Cardiac muscle cell (in vitro differentiated cells and primary cell): ENCODE results near the gene RGS2. TPM values are rescaled to one million over a fixed set of nuclear protein-coding genes. Genes with fewer than 3 reads are reported as not detected.

Experiments
- DNase-seq, 2 donors: peaks; one replicate each; pipeline versions ENCODE4 v3.0.0 to v3.0.0-alpha.2; 2010 to 2017; ENCODE audit warnings: low read depth in 1 of 2, low spot score in 1 of 2
- H3K27ac ChIP-seq: fragments of 200-600 bp; sonication (generic); 2 replicates; pipeline ENCODE4 v1.5.1; 2016
- H3K27me3 ChIP-seq: fragments of 200-600 bp; sonication (generic); 2 replicates; pipeline ENCODE4 v1.6.0; 2016; ENCODE audit warnings: control low read depth
- H3K36me3 ChIP-seq: fragments of 200-600 bp; sonication (generic); 2 replicates; pipeline ENCODE4 v1.5.1; 2016; ENCODE audit warnings: control low read depth
- H3K4me1 ChIP-seq: fragments of 200-600 bp; sonication (generic); 2 replicates; pipeline ENCODE4 v1.8.1; 2017; ENCODE audit warnings: low read depth, mild to moderate bottlenecking, mixed run types
- H3K4me3 ChIP-seq: fragments of 200-600 bp; sonication (generic); 2 replicates; pipeline ENCODE4 v1.5.1; 2016; ENCODE audit warnings: mild to moderate bottlenecking
- H3K9me3 ChIP-seq: fragments of 200-600 bp; sonication (generic); 2 replicates; pipeline ENCODE4 v1.5.1; 2017; ENCODE audit warnings: low read depth, mild to moderate bottlenecking, control low read depth
- CTCF ChIP-seq: IDR thresholded peaks from 2 replicates; pipeline ENCODE4 v1.5.1; 2012; ENCODE audit warnings: low read depth, mild to moderate bottlenecking, low read length
- polyA plus RNA-seq: library from polyadenylated mRNA; unstranded; fragments of >200 nt; fragmentation: Nextera tagmentation; extraction: Ambion mirVana; gene quantifications from 2 replicates; pipeline ENCODE4 v1.2.1, GENCODE V29; 2016
- total RNA-seq: library from RNA; depleted of rRNA; stranded (reverse); fragments of >200 nt; gene quantifications from 2 replicates; pipeline ENCODE4 v1.2.3, GENCODE V29; 2016

Gene RGS2
- total and polyA plus RNA-seq, 2 experiments from 2014 or later: 15.6 to 28.2 TPM

DNA sequence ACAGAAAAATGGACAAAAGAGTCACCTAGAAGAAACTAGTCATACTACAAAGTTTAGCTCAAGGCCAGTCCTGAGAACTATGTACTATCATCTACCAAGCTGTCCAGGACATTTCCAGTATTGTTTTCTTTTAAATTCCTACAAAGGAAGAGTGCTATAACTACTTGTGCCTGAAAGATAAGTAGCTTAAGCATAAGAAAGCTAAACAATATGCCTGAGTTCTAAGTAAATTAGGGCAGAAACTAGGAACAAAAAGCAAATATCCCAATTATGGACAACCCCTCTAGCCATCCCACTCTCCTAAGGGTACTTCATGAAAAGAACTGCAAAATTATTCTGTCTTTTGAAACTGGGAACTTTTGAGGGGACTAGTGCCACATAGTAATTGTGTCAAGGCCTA, 5.3 kb upstream of the RGS2 start:
- no peaks in the 10 kb centered on the region for H3K36me3 ChIP-seq
- H3K4me3 ChIP-seq: no peak overlapping the region
- H3K27me3 ChIP-seq: no peaks in the 10 kb centered on the region
- no peaks in the 10 kb centered on the region for H3K4me1 ChIP-seq
- no peaks in the 10 kb centered on the region for H3K9me3 ChIP-seq
- no peak overlapping the region for H3K27ac ChIP-seq
- no peak for TF ChIP-seq CTCF
- DNase-seq: no peak

DNA sequence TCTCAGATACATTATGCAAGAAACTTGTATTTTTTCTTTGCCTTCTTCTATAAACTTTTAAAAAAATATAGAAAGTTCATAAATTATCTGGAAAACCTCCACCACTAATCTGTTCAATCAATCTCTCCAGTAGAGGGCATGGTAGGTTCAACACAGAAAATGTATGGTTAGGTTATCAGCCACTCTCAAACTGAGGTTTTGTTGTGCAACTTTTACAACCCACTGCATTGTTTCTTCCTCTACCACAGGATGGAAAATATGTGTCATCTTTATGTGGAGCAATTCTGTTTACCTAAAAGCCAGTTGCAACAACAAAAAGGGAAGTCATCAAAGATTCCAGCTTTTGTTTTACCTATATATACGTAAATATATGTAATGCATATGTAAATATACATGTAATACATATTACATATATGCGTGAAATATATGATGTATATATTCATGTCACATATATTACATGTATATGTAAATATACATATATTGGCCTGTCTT, 3.0 kb upstream of the RGS2 start:
- Histone ChIP-seq H3K4me1 (no peaks in the 10 kb centered on the region), H3K9me3 (no peaks in the 10 kb centered on the region), H3K36me3 (no peaks in the 10 kb centered on the region), H3K27me3 (no peaks in the 10 kb centered on the region), H3K27ac (no peak overlapping the region), H3K4me3 (no peak overlapping the region)
- peak in 1 of 2 donors; percentile 96 for DNase-seq
- TF ChIP-seq CTCF: peak; percentile 59

- Histone ChIP-seq H3K27ac (no peak overlapping the region), H3K4me1 (no peaks in the 10 kb centered on the region), H3K27me3 (no peaks in the 10 kb centered on the region), H3K36me3 (peaks cover 6% of the 10 kb centered on the region), H3K9me3 (no peaks in the 10 kb centered on the region), H3K4me3 (no peak overlapping the region)
- peak; percentile 23 for TF ChIP-seq CTCF
- peak in 1 of 2 donors; percentile 74 for DNase-seq
Observed at GRCh38 chr1:192807211-192808162, 1.4 kb upstream of the RGS2 start.

DNA sequence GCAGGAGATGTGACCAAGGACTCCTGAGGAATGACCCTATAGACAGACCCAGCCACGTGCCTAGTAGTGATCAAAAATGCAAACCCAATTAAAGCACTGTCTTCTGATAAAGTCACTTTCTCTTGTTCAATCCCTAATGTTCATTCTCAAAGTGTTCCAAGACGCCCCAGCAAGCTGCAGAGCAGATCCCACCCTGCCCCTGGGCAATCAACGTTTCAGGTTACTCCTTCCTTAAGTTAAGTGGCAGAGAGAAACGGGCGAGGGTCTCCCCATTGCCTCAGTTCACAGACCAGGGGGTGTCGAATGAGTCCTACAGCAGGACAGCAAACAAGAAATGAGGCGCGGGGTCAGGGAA, 699 bp upstream of the RGS2 start:
- H3K27ac ChIP-seq: peak overlapping the region; percentile 81
- no peaks in the 10 kb centered on the region for H3K4me1 ChIP-seq
- peaks cover 6% of the 10 kb centered on the region for H3K36me3 ChIP-seq
- H3K27me3 ChIP-seq: no peaks in the 10 kb centered on the region
- DNase-seq: no peak
- no peak for TF ChIP-seq CTCF
- peak overlapping the region; percentile 58 for H3K4me3 ChIP-seq
- H3K9me3 ChIP-seq: no peaks in the 10 kb centered on the region

- Histone ChIP-seq H3K9me3 (no peaks in the 10 kb centered on the region), H3K4me1 (no peaks in the 10 kb centered on the region), H3K27me3 (no peaks in the 10 kb centered on the region), H3K4me3 (peak overlapping the region; percentile 58), H3K36me3 (peaks cover 6% of the 10 kb centered on the region), H3K27ac (no peak overlapping the region)
- DNase-seq: peak; percentile 54 to 68
- TF ChIP-seq CTCF: no peak
Observed at GRCh38 chr1:192809307-192810252, 741 bp downstream of the RGS2 start.
